Uterus (tissue), 2 donors: ENCODE data around the gene ATF6.

Experiments
- POLR2A ChIP-seq, 2 donors: fragments of 450-650 bp; IDR thresholded peaks; one replicate each; pipeline ENCODE4 v1.6.1; 2016; ENCODE audit warnings: antibody characterized with exemption in 2 of 2, mild to moderate bottlenecking in 1 of 2, moderate library complexity in 1 of 2
- TF ChIP-seq, protein P1 (sequence below), 4 experiments: fragments of 200-600 bp in 2 of 4; fragments of 450-650 bp in 2 of 4; sonication (generic) in 2 of 4; IDR thresholded peaks; one replicate each; pipeline ENCODE4 v1.5.1; 2016 to 2019; ENCODE audit warnings: antibody characterized with exemption in 4 of 4, mild to moderate bottlenecking in 2 of 4, moderate library complexity in 1 of 4

DNA sequence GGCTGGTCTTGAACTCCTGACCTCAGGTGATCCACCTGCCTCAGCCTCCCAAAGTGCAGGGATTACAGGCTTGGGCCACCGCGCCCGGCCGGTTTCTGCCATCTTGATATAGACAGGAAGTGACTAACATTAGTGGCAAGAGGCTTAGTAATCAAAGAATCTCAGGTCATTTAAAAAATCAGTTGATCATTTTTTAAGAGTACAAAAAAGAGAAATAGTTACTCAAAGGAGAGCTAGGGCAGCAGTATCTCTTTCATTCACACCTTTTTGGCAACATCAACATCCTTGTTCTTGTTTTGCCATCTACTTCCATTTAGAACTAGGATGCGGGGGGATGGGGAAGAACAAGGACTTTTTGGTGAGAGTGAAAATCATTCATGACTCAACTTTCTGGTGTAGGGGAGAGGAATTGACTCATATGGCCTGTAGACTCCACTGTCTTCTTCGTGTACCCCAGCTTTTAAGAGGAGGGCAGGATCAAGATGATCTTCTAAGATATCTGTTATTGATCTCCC, 36.0 kb upstream of the ATF6 start:
- no peak for TF ChIP-seq POLR2A (IDR thresholded peaks at IDR 0.05)
- TF ChIP-seq, protein P1, sequence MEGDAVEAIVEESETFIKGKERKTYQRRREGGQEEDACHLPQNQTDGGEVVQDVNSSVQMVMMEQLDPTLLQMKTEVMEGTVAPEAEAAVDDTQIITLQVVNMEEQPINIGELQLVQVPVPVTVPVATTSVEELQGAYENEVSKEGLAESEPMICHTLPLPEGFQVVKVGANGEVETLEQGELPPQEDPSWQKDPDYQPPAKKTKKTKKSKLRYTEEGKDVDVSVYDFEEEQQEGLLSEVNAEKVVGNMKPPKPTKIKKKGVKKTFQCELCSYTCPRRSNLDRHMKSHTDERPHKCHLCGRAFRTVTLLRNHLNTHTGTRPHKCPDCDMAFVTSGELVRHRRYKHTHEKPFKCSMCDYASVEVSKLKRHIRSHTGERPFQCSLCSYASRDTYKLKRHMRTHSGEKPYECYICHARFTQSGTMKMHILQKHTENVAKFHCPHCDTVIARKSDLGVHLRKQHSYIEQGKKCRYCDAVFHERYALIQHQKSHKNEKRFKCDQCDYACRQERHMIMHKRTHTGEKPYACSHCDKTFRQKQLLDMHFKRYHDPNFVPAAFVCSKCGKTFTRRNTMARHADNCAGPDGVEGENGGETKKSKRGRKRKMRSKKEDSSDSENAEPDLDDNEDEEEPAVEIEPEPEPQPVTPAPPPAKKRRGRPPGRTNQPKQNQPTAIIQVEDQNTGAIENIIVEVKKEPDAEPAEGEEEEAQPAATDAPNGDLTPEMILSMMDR (IDR thresholded peaks at IDR 0.05): no peak
